ENCODE data around the gene C1QL3.
A peak's percentile ranks its signal among the peaks of the same experiment; 100 is the strongest.

C1QL3 gene

DNA sequence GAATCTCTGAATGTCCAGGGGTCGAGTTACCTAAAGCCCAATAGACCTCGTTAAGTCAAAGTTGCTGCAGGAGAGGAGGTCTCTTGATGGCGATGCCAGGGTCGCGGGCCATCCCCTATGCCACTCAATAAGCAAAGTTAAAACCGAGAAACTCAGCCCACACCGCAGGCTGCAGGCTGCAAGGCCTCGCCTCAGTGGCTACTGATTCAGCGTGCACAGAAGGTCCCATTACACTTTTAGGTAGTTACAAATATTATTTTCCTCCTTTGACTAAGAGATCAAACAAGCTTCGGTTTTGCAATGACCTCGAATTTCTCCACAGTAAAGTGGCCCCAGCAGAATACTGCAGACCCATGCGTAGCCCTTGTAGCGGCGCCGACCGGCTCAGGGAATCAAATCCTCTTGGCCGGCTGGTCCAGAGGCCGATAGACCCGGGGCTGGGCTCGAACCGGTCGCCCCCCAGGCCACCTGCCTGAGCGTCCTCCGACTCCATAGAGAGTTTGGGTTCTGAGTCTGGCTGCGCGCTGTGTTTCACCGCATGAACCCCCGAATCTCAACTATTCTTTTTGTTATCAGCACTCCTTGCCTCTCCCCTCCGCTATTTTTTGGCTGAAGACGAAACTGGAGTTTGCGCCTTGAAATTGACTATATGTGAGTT lies 2.3 kb downstream of the C1QL3 start:
- Mint-ChIP-seq H3K4me3 (peak overlapping the region; percentile 63 to 77), H3K27ac (no peak overlapping the region), H3K27me3 (peaks cover 52% of the 10 kb centered on the region), H3K9me3 (no peaks in the 10 kb centered on the region), H3K4me1 (peaks cover 17% of the 10 kb centered on the region)
- ATAC-seq (no peak), DNase-seq (no peak)

DNA sequence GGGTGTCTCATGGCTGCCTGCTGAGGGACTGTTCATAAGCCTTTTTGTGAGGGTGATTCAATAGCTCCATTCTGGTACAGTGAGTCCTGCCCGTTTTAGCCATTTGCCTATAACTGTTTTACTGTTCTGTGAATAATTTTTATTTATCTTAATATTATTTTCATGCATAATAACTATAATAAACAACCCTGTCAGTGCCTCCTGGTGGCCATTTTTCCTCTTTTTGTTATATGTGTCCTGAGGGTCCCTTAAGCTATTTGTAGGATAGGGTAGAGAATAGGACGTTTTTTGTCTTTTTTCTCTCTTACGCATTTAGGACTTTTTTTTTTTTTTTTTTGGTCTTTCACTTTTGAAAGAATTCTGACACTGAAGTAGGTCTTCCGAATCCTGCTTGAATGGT lies 2.9 kb downstream of the C1QL3 start:
- Mint-ChIP-seq H3K27ac (no peak overlapping the region), H3K4me3 (no peak overlapping the region), H3K27me3 (peaks cover 46% of the 10 kb centered on the region), H3K4me1 (peaks cover 17% of the 10 kb centered on the region), H3K9me3 (no peaks in the 10 kb centered on the region)
- no peak for ATAC-seq
- DNase-seq, result no peak

DNA sequence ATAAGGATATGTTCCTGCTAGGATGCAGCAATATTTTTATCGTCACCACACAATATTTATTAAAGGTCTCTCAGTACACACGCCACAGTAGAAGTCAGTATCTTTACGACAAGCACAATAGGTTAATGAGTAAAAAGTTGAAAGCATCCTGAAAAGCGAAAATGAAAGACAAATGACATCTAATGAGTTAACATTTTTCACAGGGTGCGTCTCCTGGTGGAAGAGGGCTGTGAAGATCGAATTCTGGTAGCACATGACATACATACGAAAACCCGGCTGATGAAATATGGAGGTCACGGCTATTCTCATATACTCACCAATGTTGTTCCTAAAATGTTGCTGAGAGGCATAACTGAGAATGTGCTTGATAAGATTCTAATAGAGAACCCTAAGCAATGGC lies 10.8 kb downstream of the C1QL3 start:
- Mint-ChIP-seq H3K27ac (no peak overlapping the region), H3K4me1 (no peaks in the 10 kb centered on the region), H3K27me3 (no peaks in the 10 kb centered on the region), H3K4me3 (no peak overlapping the region), H3K9me3 (no peaks in the 10 kb centered on the region)
- ATAC-seq (no peak), DNase-seq (no peak)

DNA sequence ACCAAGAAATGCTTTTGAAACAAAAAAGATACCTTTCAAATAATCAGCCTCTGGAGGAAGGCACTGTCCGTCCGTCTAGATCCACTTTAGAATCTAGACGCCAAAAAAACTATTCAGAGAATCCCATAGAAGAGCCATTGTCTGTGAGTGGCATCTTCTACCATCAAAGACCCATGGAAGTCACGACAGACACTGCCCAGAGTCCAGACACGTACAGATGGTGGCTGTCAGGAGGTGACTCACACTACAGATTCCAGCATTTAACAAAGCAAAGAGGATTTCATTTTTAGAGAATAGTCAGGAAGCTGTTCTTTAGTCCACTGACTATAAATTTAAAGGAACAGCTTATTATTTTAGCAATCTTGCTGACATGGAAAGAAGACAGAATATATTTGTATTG lies 11.7 kb downstream of the C1QL3 start:
- Mint-ChIP-seq H3K9me3 (no peaks in the 10 kb centered on the region), H3K4me3 (no peak overlapping the region), H3K27ac (no peak overlapping the region), H3K27me3 (no peaks in the 10 kb centered on the region), H3K4me1 (no peaks in the 10 kb centered on the region)
- no peak for DNase-seq
- ATAC-seq, result no peak

DNA sequence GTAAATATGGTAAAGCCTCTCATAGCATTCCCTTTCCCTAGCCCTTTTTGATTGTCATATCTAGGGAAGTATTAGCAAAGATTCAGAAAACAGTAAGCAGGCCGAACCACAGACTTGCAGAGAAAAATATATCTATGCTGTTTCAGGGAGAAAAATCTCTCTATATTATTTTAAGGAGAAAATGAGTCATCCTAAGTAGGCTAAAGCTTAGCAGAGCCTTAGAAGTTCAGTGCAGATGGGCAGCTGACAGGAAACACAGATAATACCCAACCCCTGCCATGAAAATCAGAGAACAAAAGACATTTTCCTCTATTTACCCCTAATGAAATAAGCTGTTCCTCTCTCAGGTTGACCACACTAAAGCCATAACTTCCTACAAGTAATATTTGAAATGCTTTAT lies 16.5 kb downstream of the C1QL3 start:
- no peaks in the 10 kb centered on the region for H3K9me3 Mint-ChIP-seq
- no peak for ATAC-seq
- no peak overlapping the region for H3K4me3 Mint-ChIP-seq
- no peak overlapping the region for H3K27ac Mint-ChIP-seq
- no peak for DNase-seq
- no peaks in the 10 kb centered on the region for H3K27me3 Mint-ChIP-seq
- no peaks in the 10 kb centered on the region for H3K4me1 Mint-ChIP-seq

DNA sequence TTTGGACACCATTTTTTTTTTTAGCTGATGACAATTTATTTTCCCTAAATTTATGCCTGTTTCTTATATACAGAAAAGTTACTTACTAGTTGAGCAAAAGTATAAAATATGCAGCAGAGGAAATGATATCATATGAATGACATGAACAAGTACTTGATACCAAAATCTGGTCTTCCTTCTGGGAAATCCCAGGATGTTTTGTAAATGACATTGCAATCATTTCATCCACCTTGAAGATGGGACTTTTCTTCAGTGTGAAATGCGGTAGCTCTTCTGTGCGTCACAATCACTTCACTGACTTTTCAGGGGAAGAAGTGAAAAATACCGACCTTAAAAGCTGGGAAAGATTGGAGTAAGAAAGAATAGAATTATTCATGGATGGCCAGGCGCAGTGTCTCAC lies 23.8 kb downstream of the C1QL3 start:
- Mint-ChIP-seq H3K9me3 (no peaks in the 10 kb centered on the region), H3K4me3 (no peak overlapping the region), H3K27me3 (no peaks in the 10 kb centered on the region), H3K4me1 (no peaks in the 10 kb centered on the region), H3K27ac (no peak overlapping the region)
- no peak for DNase-seq
- no peak for ATAC-seq

DNA sequence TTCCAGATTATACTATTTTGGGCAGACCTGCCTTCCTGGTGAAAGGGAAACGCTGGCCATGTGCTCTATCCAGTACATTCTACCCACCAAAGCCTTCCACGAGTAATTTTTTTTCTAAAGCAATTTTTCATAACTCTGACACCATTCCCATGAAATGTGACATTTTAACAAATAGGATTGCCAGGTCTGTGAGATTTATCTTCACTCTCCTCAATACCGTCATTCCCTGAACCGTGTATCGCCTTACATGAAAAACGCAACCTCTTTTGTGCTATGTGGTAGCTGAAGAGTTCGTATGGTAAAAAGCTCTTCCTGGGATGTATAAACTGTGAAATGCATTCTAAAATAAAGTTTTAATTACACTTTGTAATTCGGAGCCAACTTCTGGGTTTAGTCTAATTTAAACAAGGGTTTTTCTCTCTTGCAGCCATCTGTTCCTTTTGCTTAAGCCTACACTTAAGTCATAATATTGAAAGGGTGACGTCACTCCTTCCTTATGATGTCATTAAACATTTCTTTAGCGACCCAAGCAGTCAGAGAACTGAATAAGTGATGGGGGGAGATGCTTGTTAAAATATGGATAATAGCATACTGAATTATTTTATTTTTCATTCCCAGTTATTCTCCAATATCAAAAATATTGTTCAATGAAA lies 27.7 kb downstream of the C1QL3 start:
- no peak for DNase-seq
- Mint-ChIP-seq H3K27me3 (no peaks in the 10 kb centered on the region), H3K4me3 (no peak overlapping the region), H3K27ac (no peak overlapping the region), H3K4me1 (no peaks in the 10 kb centered on the region), H3K9me3 (no peaks in the 10 kb centered on the region)
- no peak for ATAC-seq

DNA sequence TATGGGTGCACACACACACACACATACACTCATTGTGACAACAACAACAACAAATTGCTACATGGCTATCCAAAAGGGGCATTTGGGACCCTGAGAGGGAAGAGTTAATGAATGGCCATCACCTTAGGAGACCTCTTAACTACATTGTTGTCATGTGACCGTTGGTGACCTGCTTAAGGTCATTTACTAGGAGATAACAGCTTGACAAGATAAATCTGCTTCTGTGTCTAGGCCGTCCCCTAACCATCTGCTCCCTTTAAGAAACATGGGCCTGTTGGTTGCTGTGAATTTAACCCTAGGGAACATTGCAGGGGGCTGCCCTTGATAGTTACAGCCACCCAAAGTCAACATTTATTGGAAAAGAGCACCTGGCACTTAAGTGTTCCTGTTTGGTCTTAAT lies 29.7 kb downstream of the C1QL3 start:
- Mint-ChIP-seq H3K27me3 (no peaks in the 10 kb centered on the region), H3K9me3 (no peaks in the 10 kb centered on the region), H3K4me3 (no peak overlapping the region), H3K27ac (no peak overlapping the region), H3K4me1 (no peaks in the 10 kb centered on the region)
- DNase-seq, result no peak
- no peak for ATAC-seq

DNA sequence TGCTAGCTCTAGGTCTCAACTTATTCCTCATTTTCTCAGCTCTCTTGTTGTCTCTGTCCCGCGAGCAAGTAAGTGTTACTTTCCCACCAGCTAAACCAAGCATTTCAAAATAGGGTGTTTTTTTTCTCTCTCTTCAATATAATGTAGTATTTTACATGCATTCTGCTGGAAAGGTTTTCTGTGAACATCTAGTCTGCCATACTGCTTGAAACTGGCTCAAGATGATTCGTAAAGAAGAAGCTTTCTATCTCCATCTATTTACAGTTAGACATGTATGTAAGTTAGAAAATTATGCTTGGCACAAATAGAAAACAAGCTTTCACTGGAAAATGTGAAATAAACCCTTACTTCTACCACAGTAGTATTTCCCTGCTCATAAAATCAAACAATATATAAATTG lies 31.2 kb downstream of the C1QL3 start:
- ATAC-seq (no peak), DNase-seq (no peak)
- Mint-ChIP-seq H3K27me3 (no peaks in the 10 kb centered on the region), H3K27ac (peak overlapping the region in 1 of 2 donors; percentile 3), H3K9me3 (no peaks in the 10 kb centered on the region), H3K4me3 (no peak overlapping the region), H3K4me1 (no peaks in the 10 kb centered on the region)

DNA sequence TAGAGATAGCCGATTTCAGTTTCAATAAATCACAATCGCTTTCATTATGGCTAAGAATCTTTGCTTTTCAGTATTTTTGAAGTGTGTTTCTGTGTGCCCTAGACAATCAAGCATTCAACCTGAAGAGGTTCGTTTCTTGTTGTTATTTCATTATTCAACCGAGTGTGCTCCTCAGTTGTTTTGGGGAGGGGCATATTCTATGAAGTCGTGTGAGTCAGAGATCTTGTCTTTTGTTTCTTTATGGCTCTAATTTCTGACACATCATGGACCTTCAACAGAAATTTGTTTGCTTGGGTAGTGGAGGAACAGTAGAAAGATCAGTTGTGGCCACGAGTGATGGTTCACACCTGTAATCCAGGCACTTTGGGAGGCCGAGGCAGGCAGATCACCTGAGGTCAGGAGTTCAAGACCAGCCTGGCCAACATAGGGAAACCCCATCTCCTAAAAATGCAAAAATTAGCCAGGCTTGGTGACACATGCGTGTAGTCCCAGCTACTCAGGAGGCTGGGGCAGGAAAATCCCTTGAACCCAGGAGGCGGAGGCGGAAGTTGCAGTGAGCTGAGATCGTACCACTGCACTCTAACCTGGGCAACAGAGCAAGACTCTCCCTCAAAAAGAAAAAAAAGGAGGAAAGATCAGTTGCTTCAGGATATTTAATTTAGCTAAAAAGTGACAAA lies 38.3 kb downstream of the C1QL3 start:
- Mint-ChIP-seq H3K27me3 (no peaks in the 10 kb centered on the region), H3K4me3 (no peak overlapping the region), H3K4me1 (peaks cover 5% of the 10 kb centered on the region), H3K9me3 (no peaks in the 10 kb centered on the region), H3K27ac (no peak overlapping the region)
- DNase-seq, result no peak
- ATAC-seq, result no peak

DNA sequence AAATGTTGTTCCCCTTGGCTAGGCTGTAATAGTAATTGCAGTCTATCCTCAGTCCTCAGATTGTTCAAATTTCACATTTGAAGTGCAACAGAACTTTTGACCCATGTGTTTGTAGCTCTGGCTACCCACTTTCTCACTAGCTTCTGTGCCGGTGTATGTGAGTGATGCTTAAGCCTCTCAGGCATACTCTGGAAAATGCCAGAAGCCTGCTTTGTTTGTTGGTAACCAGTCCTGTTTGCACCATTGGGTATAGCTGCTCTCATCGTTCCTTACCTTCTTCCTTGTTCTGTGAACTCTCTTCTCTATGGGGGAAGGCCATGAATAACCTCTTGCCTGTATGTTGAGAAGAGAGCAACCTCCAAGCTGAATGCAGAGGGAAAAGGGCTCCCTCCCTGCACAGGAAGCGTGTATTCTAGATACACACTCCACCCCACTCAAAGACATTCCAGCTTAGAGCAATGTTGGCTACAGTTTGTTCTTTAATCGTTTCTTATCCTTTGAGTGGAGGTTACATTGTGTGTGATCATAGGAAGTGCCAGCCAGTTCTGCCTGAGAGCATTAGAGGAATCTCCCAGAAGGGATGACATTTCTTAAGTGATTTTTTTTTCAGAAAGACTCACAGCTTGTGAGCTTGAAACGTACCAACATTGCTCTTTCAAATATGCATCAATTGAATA lies 40.5 kb downstream of the C1QL3 start:
- Mint-ChIP-seq H3K4me3 (no peak overlapping the region), H3K27me3 (no peaks in the 10 kb centered on the region), H3K27ac (no peak overlapping the region), H3K4me1 (peaks cover 5% of the 10 kb centered on the region), H3K9me3 (no peaks in the 10 kb centered on the region)
- ATAC-seq (no peak), DNase-seq (no peak)

DNA sequence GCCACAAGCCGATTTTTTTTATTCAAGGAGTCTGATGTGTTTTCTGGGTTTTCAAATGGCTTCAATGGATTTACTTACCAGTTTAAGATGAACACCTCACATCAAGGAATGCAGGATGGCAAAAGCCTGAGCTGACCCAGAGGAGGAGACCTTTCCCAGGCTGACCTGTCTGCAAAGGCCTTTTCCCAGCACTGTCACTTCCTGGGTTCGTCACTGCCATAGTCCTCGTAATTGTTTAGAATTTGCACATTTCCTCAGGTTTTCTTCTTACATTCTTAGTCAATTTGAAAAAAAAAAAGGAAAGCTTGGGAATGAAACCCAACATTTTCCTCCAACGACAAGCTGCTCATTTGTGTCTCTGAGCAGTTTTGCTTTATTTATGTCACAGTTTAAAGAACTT lies 42.9 kb downstream of the C1QL3 start:
- H3K9me3 Mint-ChIP-seq, result no peaks in the 10 kb centered on the region
- DNase-seq (no peak), ATAC-seq (no peak)
- no peaks in the 10 kb centered on the region for H3K27me3 Mint-ChIP-seq
- H3K27ac Mint-ChIP-seq, result no peak overlapping the region
- H3K4me1 Mint-ChIP-seq, result peaks cover 5% of the 10 kb centered on the region
- H3K4me3 Mint-ChIP-seq, result no peak overlapping the region

DNA sequence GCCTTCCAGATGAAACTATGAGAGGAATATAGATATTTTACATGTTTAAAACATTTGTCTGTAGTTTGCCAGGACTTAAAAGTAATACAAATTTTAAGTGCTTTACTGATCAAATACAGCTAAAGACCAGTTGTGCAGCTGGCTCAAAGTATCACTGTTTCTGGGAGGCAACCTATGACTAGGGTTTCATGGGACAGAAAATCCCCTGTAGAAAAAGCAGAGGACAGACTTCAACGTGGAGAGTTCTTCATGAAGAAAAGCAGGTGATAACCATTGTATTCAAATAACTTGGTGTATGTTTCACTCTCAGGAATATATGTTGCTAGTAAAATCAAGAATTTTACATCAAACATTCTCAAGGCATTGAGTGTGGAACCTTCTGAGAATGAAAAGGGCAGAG lies 43.9 kb downstream of the C1QL3 start:
- no peak overlapping the region for H3K4me3 Mint-ChIP-seq
- no peak for ATAC-seq
- H3K4me1 Mint-ChIP-seq, result no peaks in the 10 kb centered on the region
- no peaks in the 10 kb centered on the region for H3K9me3 Mint-ChIP-seq
- H3K27ac Mint-ChIP-seq, result no peak overlapping the region
- DNase-seq, result no peak
- H3K27me3 Mint-ChIP-seq, result no peaks in the 10 kb centered on the region

DNA sequence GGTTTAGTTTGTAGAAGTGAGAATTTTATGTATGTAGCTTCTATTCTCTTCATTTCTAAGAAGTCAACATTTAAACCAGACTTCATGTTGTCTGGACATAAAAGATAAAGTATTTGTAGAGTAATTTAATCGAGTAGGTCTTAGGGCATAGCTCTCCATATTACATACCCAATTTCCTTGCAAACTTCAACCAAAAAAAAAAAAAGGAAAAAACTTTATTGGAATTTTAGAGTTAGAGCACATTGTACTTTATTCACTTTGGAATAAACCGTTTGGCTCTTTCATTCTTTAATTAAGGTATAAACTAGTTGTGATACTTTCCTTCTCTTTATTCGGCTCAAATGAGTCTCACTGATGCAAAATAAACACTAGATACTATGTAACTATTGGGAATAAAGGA lies 48.9 kb downstream of the C1QL3 start:
- Mint-ChIP-seq H3K4me1 (peaks cover 20% of the 10 kb centered on the region), H3K27ac (no peak overlapping the region), H3K27me3 (no peaks in the 10 kb centered on the region), H3K9me3 (no peaks in the 10 kb centered on the region), H3K4me3 (no peak overlapping the region)
- ATAC-seq, result no peak
- no peak for DNase-seq

DNA sequence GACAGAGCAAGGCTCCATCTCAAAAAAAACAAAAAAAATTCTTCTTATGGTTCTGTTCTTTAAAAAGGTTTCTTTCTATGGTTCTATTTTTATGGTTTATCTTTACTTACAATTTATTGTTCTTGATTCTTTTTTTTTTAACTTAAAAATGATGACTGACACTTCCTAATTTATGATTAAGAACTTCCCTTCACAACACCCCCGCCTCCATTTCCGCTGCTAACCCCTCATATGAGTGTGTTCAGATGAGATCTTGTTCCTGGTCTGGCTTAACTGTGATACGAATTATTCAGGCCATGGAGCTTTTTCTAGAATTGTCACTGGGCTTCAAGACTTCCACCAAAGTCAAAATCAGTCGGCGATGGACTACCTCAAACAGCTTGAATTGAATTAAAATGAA lies 50.9 kb downstream of the C1QL3 start:
- peaks cover 30% of the 10 kb centered on the region for H3K4me1 Mint-ChIP-seq
- peak overlapping the region in 1 of 2 donors; percentile 44 for H3K4me3 Mint-ChIP-seq
- DNase-seq, result no peak

DNA sequence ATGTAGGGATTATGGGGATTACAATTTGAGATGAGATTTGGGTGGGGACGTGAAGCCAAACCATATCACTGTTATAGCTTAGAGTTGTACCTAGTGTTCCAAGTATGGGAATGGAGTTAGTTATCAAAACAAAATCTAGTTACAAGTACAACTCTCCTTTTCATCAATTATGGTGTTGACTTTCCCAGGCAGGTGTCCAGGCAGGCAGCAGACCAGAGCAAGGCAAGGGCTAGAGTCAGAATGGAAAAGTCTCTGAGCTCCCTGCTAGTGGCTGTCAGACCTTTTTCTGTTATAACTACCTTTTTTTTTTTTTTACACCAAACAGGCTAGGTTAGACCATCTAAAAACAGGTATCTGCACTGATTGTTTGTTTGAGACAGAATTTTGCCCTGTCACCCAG lies 55.7 kb downstream of the C1QL3 start:
- Mint-ChIP-seq H3K4me3 (no peak overlapping the region), H3K27ac (no peak overlapping the region), H3K4me1 (peaks cover 36% of the 10 kb centered on the region), H3K9me3 (no peaks in the 10 kb centered on the region), H3K27me3 (no peaks in the 10 kb centered on the region)
- ATAC-seq, result no peak
- DNase-seq, result no peak

More for the DNA sequence above, 50.9 kb downstream of the C1QL3 start:
- ATAC-seq, result no peak
- Mint-ChIP-seq H3K27ac (peak overlapping the region in 1 of 2 donors; percentile 72), H3K27me3 (no peaks in the 10 kb centered on the region), H3K9me3 (no peaks in the 10 kb centered on the region)

All from stimulated activated naive CD8-positive, alpha-beta T cell treated with anti-CD3 and anti-CD28 coated beads, Interleukin-15, amount 100 ng/mL, for 72 hours (primary cell).